RPMI8226 (cell line): ENCODE results near the gene RETREG1.
A peak's percentile ranks its signal among the peaks of the same experiment; 100 is the strongest.
"Not testable (repeated sequence)": the region's sequence is repeated elsewhere in the genome, so short reads cannot be mapped to it uniquely, and the experiment has no call there.

ENCODE experiments used
- DNase-seq: peaks from one replicate; pipeline ENCODE4 v3.0.0-alpha.2; 2015

The RETREG1 gene

GRCh38 chr5:16615741-16616535 lies 859 bp downstream of the RETREG1 start:
- DNase-seq, result no peak

- no peak for DNase-seq
These were observed 4.8 kb downstream of the RETREG1 start for GRCh38 chr5:16612007-16612406.

- DNase-seq, result not testable (repeated sequence)
These were observed 5.9 kb downstream of the RETREG1 start for GRCh38 chr5:16610896-16611295.

GRCh38 chr5:16609412-16609811 lies 7.4 kb downstream of the RETREG1 start:
- no peak for DNase-seq

- DNase-seq, result no peak
These were observed 10.2 kb downstream of the RETREG1 start for GRCh38 chr5:16606628-16607027.

- peak; percentile 24 for DNase-seq
These were observed 13.1 kb downstream of the RETREG1 start for GRCh38 chr5:16603701-16604100.

- no peak for DNase-seq
These were observed 13.5 kb downstream of the RETREG1 start for GRCh38 chr5:16603295-16603694.

- no peak for DNase-seq
These were observed 14.6 kb downstream of the RETREG1 start for GRCh38 chr5:16602182-16602581.

- DNase-seq, result no peak
These were observed 15.9 kb downstream of the RETREG1 start for GRCh38 chr5:16600946-16601345.

- peak; percentile 14 for DNase-seq
These were observed 16.4 kb downstream of the RETREG1 start for GRCh38 chr5:16600397-16600796.

GRCh38 chr5:16597946-16598694 lies 18.7 kb downstream of the RETREG1 start:
- no peak for DNase-seq

GRCh38 chr5:16596581-16596940 lies 20.2 kb downstream of the RETREG1 start:
- DNase-seq, result no peak

- no peak for DNase-seq
These were observed 20.8 kb downstream of the RETREG1 start for GRCh38 chr5:16595881-16596580.

- DNase-seq, result no peak
These were observed 23.2 kb downstream of the RETREG1 start for GRCh38 chr5:16593628-16594027.

- no peak for DNase-seq
These were observed 23.8 kb downstream of the RETREG1 start for GRCh38 chr5:16593013-16593412.

- DNase-seq, result no peak
These were observed 24.5 kb downstream of the RETREG1 start for GRCh38 chr5:16592255-16592654.

- DNase-seq, result no peak
These were observed 26.1 kb downstream of the RETREG1 start for GRCh38 chr5:16590685-16591084.

GRCh38 chr5:16589658-16590057 lies 27.1 kb downstream of the RETREG1 start:
- no peak for DNase-seq

GRCh38 chr5:16588434-16589214 lies 28.2 kb downstream of the RETREG1 start:
- DNase-seq, result no peak

- DNase-seq, result no peak
These were observed 30.2 kb downstream of the RETREG1 start for GRCh38 chr5:16586556-16586955.

GRCh38 chr5:16585041-16585667 lies 31.6 kb downstream of the RETREG1 start:
- no peak for DNase-seq

- DNase-seq, result no peak
These were observed 34.7 kb downstream of the RETREG1 start for GRCh38 chr5:16582081-16582480.
